22Rv1 (cell line): ENCODE measurements around the gene USP48.
"Not testable (repeated sequence)": the region's sequence is repeated elsewhere in the genome, so short reads cannot be mapped to it uniquely, and the experiment has no call there.

Experiments used
- H3K27ac ChIP-seq: fragments of 450-650 bp; 2 replicates; pipeline ENCODE4 v1.5.1; 2017
- ZFX ChIP-seq: fragments of 450-650 bp; IDR thresholded peaks from 2 replicates; pipeline ENCODE4 v1.6.1; 2017; ENCODE audit warnings: antibody characterized with exemption, borderline replicate concordance
- TF ChIP-seq, protein P1 (sequence below): fragments of 450-650 bp; IDR thresholded peaks from 2 replicates; pipeline ENCODE4 v1.5.1; 2017; ENCODE audit warnings: mild to moderate bottlenecking

The USP48 gene

DNA sequence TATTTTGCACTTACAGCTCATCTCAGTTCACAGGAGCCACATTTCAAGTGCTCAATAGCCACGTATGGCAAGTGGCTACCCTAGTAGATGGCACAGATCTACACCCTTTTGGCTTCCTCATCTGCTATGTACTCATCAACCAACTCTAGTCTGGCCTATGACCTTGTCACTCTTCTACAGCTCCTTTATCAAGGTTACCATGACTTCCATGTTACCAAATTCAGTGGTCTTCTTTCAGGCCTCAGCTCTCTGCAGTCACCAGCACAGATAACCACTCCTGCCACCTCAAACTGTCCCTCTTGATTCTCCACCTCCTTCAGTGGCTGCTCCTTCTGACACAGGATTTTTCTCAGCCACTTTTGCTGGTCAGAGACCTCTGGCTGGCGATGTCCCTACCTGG is 11.7 kb upstream of the USP48 start:
- no peak for TF ChIP-seq ZFX
- TF ChIP-seq, protein P1, sequence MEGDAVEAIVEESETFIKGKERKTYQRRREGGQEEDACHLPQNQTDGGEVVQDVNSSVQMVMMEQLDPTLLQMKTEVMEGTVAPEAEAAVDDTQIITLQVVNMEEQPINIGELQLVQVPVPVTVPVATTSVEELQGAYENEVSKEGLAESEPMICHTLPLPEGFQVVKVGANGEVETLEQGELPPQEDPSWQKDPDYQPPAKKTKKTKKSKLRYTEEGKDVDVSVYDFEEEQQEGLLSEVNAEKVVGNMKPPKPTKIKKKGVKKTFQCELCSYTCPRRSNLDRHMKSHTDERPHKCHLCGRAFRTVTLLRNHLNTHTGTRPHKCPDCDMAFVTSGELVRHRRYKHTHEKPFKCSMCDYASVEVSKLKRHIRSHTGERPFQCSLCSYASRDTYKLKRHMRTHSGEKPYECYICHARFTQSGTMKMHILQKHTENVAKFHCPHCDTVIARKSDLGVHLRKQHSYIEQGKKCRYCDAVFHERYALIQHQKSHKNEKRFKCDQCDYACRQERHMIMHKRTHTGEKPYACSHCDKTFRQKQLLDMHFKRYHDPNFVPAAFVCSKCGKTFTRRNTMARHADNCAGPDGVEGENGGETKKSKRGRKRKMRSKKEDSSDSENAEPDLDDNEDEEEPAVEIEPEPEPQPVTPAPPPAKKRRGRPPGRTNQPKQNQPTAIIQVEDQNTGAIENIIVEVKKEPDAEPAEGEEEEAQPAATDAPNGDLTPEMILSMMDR = no peak
- H3K27ac ChIP-seq = no peak overlapping the region

DNA sequence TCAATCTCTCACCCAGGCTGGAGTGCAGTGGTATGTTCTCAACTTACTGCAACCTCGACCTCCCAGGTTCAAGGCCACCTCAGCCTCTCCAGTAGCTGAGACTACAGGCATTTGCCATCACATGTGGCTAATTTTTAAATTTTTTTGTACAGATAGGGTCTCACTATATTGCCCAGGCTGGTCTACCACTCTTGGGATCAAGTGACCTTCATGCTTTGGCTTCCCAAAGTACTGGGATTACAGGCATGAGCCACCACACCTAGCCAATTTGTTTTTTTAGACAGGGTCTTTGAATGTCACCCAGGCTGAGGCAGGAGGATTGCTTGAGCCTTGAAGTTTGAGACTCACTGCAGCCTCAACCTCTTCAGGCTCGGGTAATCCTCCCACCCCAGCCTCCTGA is 10.2 kb upstream of the USP48 start:
- TF ChIP-seq, protein P1 = no peak
- no peak for TF ChIP-seq ZFX
- H3K27ac ChIP-seq = no peak overlapping the region

DNA sequence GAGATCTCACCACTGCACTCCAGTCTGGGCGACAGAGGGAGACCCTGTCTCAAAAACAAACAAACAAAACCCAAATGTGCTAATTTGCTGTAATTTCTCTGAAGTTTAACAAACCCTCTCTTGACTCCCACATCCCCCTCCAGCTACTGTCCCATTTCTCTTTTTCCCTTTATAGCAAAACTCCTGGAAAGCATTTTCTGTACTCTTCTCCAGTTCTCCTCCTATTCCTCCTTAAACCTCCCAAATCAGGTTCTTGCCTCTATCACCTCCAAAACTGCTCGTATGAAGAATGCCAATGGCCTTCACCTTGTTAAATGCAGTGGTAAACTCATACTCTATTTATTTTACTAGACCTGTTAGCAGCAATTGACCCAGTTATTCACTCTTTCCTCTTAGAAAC is 3.7 kb upstream of the USP48 start:
- TF ChIP-seq, protein P1 = no peak
- TF ChIP-seq ZFX = no peak
- no peak overlapping the region for H3K27ac ChIP-seq

DNA sequence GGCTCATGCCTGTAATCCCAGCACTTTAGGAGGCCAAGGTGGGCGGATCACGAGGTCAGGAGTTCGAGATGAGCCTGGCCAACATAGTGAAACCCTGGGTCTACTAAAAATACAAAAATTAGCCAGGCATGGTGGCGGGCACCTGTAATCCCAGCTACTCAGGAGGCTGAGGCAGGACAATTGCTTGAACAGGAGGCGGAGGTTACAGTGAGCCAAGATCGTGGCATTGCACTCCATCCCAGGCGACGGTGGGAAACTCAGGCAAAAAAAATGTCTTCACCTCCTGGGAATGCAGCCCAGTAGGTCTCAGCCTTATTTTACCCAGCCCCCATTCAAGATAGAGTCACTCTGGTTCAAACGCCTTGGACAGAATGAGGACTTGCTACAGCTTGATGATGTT is 2.8 kb upstream of the USP48 start:
- H3K27ac ChIP-seq = not testable (repeated sequence)

DNA sequence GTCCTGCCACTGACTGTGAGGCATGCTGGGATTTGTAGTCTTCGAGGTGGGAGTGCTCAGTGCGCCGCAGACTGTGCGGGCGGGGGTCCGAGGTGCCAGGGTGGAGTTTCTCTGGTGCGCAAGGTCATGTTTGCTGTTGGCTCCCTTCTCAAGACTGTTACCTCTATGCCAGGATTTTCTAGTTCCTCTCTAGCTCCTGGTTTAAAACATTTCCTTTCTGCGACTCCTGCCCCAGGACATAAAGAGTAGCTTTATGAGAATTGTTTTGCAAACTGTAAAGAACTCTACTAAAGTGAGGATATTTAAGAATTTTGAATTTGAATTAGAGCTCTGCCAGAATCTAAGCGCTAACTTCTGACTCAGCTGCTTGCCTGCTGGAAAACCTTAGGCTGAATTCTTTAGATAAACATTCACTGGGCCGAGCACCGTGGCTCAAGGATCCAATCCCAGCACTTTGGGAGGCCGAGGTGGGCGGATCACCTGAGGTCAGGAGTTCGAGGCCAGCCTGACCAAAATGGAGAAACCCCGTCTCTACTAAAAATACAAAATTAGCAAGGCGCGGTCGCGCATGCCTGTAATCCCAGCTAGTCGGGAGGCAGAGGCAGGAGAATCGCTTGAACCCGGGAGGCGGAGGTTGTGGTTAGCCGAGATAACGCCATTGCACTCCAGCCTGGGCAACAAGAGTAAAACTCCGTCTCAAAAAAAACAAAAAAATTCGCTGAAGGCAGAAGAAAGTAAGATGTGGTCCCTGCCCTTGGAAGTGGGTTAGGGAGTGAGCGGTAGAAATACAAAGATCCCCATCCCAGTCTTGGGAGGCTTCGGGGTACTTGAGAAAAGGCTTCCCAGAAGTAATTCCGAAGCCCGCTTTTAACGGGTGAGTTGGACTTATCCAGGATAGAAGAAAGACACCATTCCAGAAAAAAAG is 992 bp upstream of the USP48 start:
- peak overlapping the region; percentile 95 for H3K27ac ChIP-seq
- TF ChIP-seq, protein P1 = no peak
- no peak for TF ChIP-seq ZFX

DNA sequence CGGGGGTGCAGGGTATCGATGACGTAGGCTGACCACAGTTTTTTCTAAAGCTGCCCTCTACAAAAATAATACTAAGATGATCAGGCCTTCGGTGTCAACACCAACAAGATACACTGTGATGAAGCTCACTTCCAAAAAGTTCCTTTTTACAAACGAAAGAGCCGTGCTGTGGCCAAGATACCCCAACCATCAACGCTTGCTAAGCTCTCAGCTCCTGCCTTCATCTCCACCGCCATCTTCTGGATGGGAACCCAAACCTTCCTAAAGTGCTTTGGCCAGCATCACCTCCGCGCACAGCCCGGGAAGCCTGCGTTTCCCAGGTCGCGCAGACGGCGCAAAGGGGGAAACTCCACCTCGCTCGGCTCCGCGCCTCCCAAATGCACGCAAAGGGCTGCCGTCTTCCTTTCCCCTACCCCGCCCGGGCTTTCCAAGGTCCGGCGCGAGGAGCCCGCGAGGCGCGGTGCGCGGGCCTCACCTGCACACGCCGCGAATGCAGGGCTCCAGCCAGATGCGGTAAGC is 541 bp downstream of the USP48 start:
- peak overlapping the region; percentile 95 for H3K27ac ChIP-seq
- TF ChIP-seq ZFX = no peak
- TF ChIP-seq, protein P1 = peak; percentile 40

DNA sequence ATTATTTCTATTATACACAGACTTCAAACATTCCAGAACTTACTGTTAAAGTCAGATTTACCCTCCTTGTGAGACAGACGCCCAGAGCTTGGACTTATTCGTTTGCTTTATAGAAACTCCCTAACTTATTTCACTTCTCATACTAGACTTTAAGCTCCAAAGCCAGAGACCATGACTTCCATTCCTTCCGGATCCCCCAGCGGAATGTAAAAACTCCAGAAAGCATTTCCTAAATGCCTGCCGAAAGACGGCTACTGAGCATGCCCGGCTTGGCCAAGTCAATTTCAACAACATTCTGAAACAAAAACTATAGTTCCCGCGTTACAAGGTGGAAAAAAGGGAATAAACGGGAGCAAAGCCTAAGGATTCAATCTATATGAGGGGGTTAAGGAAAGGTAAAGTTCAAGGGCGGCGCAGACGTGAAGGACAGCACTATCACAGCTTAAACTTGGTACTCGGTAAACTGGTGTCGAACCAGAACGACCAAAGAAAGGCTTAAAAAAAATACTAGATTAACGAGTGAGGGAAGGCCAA is 1.1 kb downstream of the USP48 start:
- H3K27ac ChIP-seq = peak overlapping the region; percentile 95
- no peak for TF ChIP-seq ZFX
- TF ChIP-seq, protein P1 = no peak
